Measurements from ENCODE around the gene SEC14L5.
"Not testable (repeated sequence)": the region's sequence is repeated elsewhere in the genome, so short reads cannot be mapped to it uniquely, and the experiment has no call there.

The SEC14L5 gene

GRCh38 chr16:4918781-4919251, 39.3 kb upstream of the SEC14L5 start:
- FAIRE-seq, result no peak
- DNase-seq (ENCODE audit: insufficient read length), result no peak
- no peak for TF ChIP-seq POLR2AphosphoS5 (IDR thresholded peaks at IDR 0.05; ENCODE audit: low read depth, low read length)
- no peak for TF ChIP-seq POLR2A (IDR thresholded peaks at IDR 0.05; ENCODE audit: low read depth, low read length)
- TF ChIP-seq TAF1 (IDR thresholded peaks at IDR 0.05; ENCODE audit: borderline replicate concordance, low read depth, low read length), result no peak

- FAIRE-seq (no peak), DNase-seq (ENCODE audit: insufficient read length) (no peak)
- no peak for TF ChIP-seq POLR2AphosphoS5 (IDR thresholded peaks at IDR 0.05; ENCODE audit: low read depth, low read length)
- no peak for TF ChIP-seq POLR2A (IDR thresholded peaks at IDR 0.05; ENCODE audit: low read depth, low read length)
- no peak for TF ChIP-seq TAF1 (IDR thresholded peaks at IDR 0.05; ENCODE audit: borderline replicate concordance, low read depth, low read length)
Observed at GRCh38 chr16:4920826-4921225, 37.3 kb upstream of the SEC14L5 start.

GRCh38 chr16:4922721-4923342, 35.3 kb upstream of the SEC14L5 start:
- DNase-seq (ENCODE audit: insufficient read length) (no peak), FAIRE-seq (no peak)
- no peak for TF ChIP-seq TAF1 (IDR thresholded peaks at IDR 0.05; ENCODE audit: borderline replicate concordance, low read depth, low read length)
- no peak for TF ChIP-seq POLR2AphosphoS5 (IDR thresholded peaks at IDR 0.05; ENCODE audit: low read depth, low read length)
- TF ChIP-seq POLR2A (IDR thresholded peaks at IDR 0.05; ENCODE audit: low read depth, low read length), result no peak

- TF ChIP-seq POLR2A (IDR thresholded peaks at IDR 0.05; ENCODE audit: low read depth, low read length) (no peak), POLR2AphosphoS5 (IDR thresholded peaks at IDR 0.05; ENCODE audit: low read depth, low read length) (no peak), TAF1 (IDR thresholded peaks at IDR 0.05; ENCODE audit: borderline replicate concordance, low read depth, low read length) (no peak)
- DNase-seq (ENCODE audit: insufficient read length) (no peak), FAIRE-seq (no peak)
Observed at GRCh38 chr16:4923853-4924252, 34.3 kb upstream of the SEC14L5 start.

GRCh38 chr16:4924593-4925292, 33.4 kb upstream of the SEC14L5 start:
- FAIRE-seq (no peak), DNase-seq (ENCODE audit: insufficient read length) (no peak)
- TF ChIP-seq POLR2A (IDR thresholded peaks at IDR 0.05; ENCODE audit: low read depth, low read length), result no peak
- no peak for TF ChIP-seq TAF1 (IDR thresholded peaks at IDR 0.05; ENCODE audit: borderline replicate concordance, low read depth, low read length)
- TF ChIP-seq POLR2AphosphoS5 (IDR thresholded peaks at IDR 0.05; ENCODE audit: low read depth, low read length), result no peak

- TF ChIP-seq TAF1 (IDR thresholded peaks at IDR 0.05; ENCODE audit: borderline replicate concordance, low read depth, low read length), result no peak
- TF ChIP-seq POLR2A (IDR thresholded peaks at IDR 0.05; ENCODE audit: low read depth, low read length), result no peak
- TF ChIP-seq POLR2AphosphoS5 (IDR thresholded peaks at IDR 0.05; ENCODE audit: low read depth, low read length), result no peak
- DNase-seq (ENCODE audit: insufficient read length) (no peak), FAIRE-seq (no peak)
Observed at GRCh38 chr16:4925293-4925607, 32.9 kb upstream of the SEC14L5 start.

GRCh38 chr16:4925791-4926190, 32.3 kb upstream of the SEC14L5 start:
- no peak for TF ChIP-seq POLR2AphosphoS5 (IDR thresholded peaks at IDR 0.05; ENCODE audit: low read depth, low read length)
- no peak for TF ChIP-seq POLR2A (IDR thresholded peaks at IDR 0.05; ENCODE audit: low read depth, low read length)
- TF ChIP-seq TAF1 (IDR thresholded peaks at IDR 0.05; ENCODE audit: borderline replicate concordance, low read depth, low read length), result no peak
- FAIRE-seq (no peak), DNase-seq (ENCODE audit: insufficient read length) (no peak)

GRCh38 chr16:4926928-4927327, 31.2 kb upstream of the SEC14L5 start:
- no peak for TF ChIP-seq POLR2A (IDR thresholded peaks at IDR 0.05; ENCODE audit: low read depth, low read length)
- TF ChIP-seq POLR2AphosphoS5 (IDR thresholded peaks at IDR 0.05; ENCODE audit: low read depth, low read length), result no peak
- TF ChIP-seq TAF1 (IDR thresholded peaks at IDR 0.05; ENCODE audit: borderline replicate concordance, low read depth, low read length), result no peak
- no peak for DNase-seq (ENCODE audit: insufficient read length)
- no peak for FAIRE-seq

- FAIRE-seq (no peak), DNase-seq (ENCODE audit: insufficient read length) (no peak)
- TF ChIP-seq TAF1 (IDR thresholded peaks at IDR 0.05; ENCODE audit: borderline replicate concordance, low read depth, low read length), result no peak
- no peak for TF ChIP-seq POLR2AphosphoS5 (IDR thresholded peaks at IDR 0.05; ENCODE audit: low read depth, low read length)
- TF ChIP-seq POLR2A (IDR thresholded peaks at IDR 0.05; ENCODE audit: low read depth, low read length), result no peak
Observed at GRCh38 chr16:4927661-4928060, 30.5 kb upstream of the SEC14L5 start.

GRCh38 chr16:4928227-4928626, 29.9 kb upstream of the SEC14L5 start:
- DNase-seq (ENCODE audit: insufficient read length) (no peak), FAIRE-seq (no peak)
- no peak for TF ChIP-seq TAF1 (IDR thresholded peaks at IDR 0.05; ENCODE audit: borderline replicate concordance, low read depth, low read length)
- TF ChIP-seq POLR2AphosphoS5 (IDR thresholded peaks at IDR 0.05; ENCODE audit: low read depth, low read length), result no peak
- no peak for TF ChIP-seq POLR2A (IDR thresholded peaks at IDR 0.05; ENCODE audit: low read depth, low read length)

- not testable (repeated sequence) for FAIRE-seq; DNase-seq (ENCODE audit: insufficient read length)
Observed at GRCh38 chr16:4929619-4930018, 28.5 kb upstream of the SEC14L5 start.

- DNase-seq (ENCODE audit: insufficient read length), result no peak
- FAIRE-seq, result no peak
- TF ChIP-seq POLR2AphosphoS5 (IDR thresholded peaks at IDR 0.05; ENCODE audit: low read depth, low read length) (no peak), POLR2A (IDR thresholded peaks at IDR 0.05; ENCODE audit: low read depth, low read length) (no peak), TAF1 (IDR thresholded peaks at IDR 0.05; ENCODE audit: borderline replicate concordance, low read depth, low read length) (no peak)
Observed at GRCh38 chr16:4931381-4931780, 26.7 kb upstream of the SEC14L5 start.
